T-helper 1 cell treated with Interleukin-12 subunit alpha and Interleukin-12 subunit beta and Interleukin-4 antibody, amounts not matched to agents 30 μg/mL and 1 μg/mL, for 36 hours (primary cell): Measurements from ENCODE around the gene SLC2A6.

Experiments used
- H3K27ac Mint-ChIP-seq: one replicate; pipeline ENCODE4 v1.8.0; 2021; ENCODE audit warnings: mild to moderate bottlenecking, mixed read lengths
- H3K27me3 Mint-ChIP-seq: one replicate; pipeline ENCODE4 v1.8.0; 2021; ENCODE audit warnings: low read depth, mixed read lengths
- H3K36me3 Mint-ChIP-seq: one replicate; pipeline ENCODE4 v1.8.0; 2021; ENCODE audit warnings: low read depth, mixed read lengths
- H3K4me1 Mint-ChIP-seq: one replicate; pipeline ENCODE4 v1.8.0; 2021; ENCODE audit warnings: low read depth, mixed read lengths
- H3K4me3 Mint-ChIP-seq: one replicate; pipeline ENCODE4 v1.8.0; 2021; ENCODE audit warnings: mild to moderate bottlenecking, moderate library complexity, mixed read lengths
- H3K9me3 Mint-ChIP-seq: one replicate; pipeline ENCODE4 v1.8.0; 2021; ENCODE audit warnings: mixed read lengths

The SLC2A6 gene

GRCh38 chr9:133478851-133479711, at the start of gene SLC2A6:
Gene SLC2A6, minus strand, starts transcription at chr9:133479099. Its CDS starts 40 bp downstream, at chr9:133479059.
- peaks cover 14% of the 10 kb centered on the region for H3K27me3 Mint-ChIP-seq
- H3K36me3 Mint-ChIP-seq, result no peaks in the 10 kb centered on the region
- H3K27ac Mint-ChIP-seq, result no peak within 1 kb of the TSS
- peaks cover 6% of the 10 kb centered on the region for H3K4me1 Mint-ChIP-seq
- peak within 1 kb of the TSS; percentile 74 for H3K4me3 Mint-ChIP-seq
- no peaks in the 10 kb centered on the region for H3K9me3 Mint-ChIP-seq

- H3K4me3 Mint-ChIP-seq, result no peak overlapping the region
- H3K27me3 Mint-ChIP-seq, result peaks cover 6% of the 10 kb centered on the region
- H3K27ac Mint-ChIP-seq, result no peak overlapping the region
- H3K4me1 Mint-ChIP-seq, result no peaks in the 10 kb centered on the region
- H3K9me3 Mint-ChIP-seq, result no peaks in the 10 kb centered on the region
- no peaks in the 10 kb centered on the region for H3K36me3 Mint-ChIP-seq
Measured at GRCh38 chr9:133528001-133528875, 49.3 kb upstream of the SLC2A6 start.

GRCh38 chr9:133527444-133527920, 48.6 kb upstream of the SLC2A6 start:
- Mint-ChIP-seq H3K9me3 (no peaks in the 10 kb centered on the region), H3K4me1 (no peaks in the 10 kb centered on the region), H3K36me3 (no peaks in the 10 kb centered on the region), H3K27me3 (no peaks in the 10 kb centered on the region), H3K27ac (no peak overlapping the region), H3K4me3 (no peak overlapping the region)

GRCh38 chr9:133526721-133527321, 47.9 kb upstream of the SLC2A6 start:
- Mint-ChIP-seq H3K4me1 (no peaks in the 10 kb centered on the region), H3K4me3 (no peak overlapping the region), H3K27ac (no peak overlapping the region), H3K27me3 (no peaks in the 10 kb centered on the region), H3K9me3 (no peaks in the 10 kb centered on the region), H3K36me3 (no peaks in the 10 kb centered on the region)

GRCh38 chr9:133525677-133526076, 46.8 kb upstream of the SLC2A6 start:
- no peaks in the 10 kb centered on the region for H3K9me3 Mint-ChIP-seq
- H3K27ac Mint-ChIP-seq, result no peak overlapping the region
- H3K4me1 Mint-ChIP-seq, result no peaks in the 10 kb centered on the region
- H3K4me3 Mint-ChIP-seq, result no peak overlapping the region
- H3K36me3 Mint-ChIP-seq, result no peaks in the 10 kb centered on the region
- no peaks in the 10 kb centered on the region for H3K27me3 Mint-ChIP-seq

GRCh38 chr9:133524679-133525228, 45.9 kb upstream of the SLC2A6 start, which contains the start of gene MYMK:
Gene MYMK, minus strand, starts transcription at chr9:133524959. Its CDS starts 115 bp downstream, at chr9:133524844.
- Mint-ChIP-seq H3K4me3 (no peak within 1 kb of the TSS), H3K9me3 (no peaks in the 10 kb centered on the region), H3K36me3 (no peaks in the 10 kb centered on the region), H3K27me3 (no peaks in the 10 kb centered on the region), H3K27ac (no peak within 1 kb of the TSS), H3K4me1 (no peaks in the 10 kb centered on the region)

- no peaks in the 10 kb centered on the region for H3K36me3 Mint-ChIP-seq
- H3K27ac Mint-ChIP-seq, result no peak overlapping the region
- no peaks in the 10 kb centered on the region for H3K4me1 Mint-ChIP-seq
- H3K27me3 Mint-ChIP-seq, result no peaks in the 10 kb centered on the region
- H3K9me3 Mint-ChIP-seq, result no peaks in the 10 kb centered on the region
- H3K4me3 Mint-ChIP-seq, result no peak overlapping the region
Measured at GRCh38 chr9:133524146-133524545, 45.2 kb upstream of the SLC2A6 start.

GRCh38 chr9:133523106-133523505, 44.2 kb upstream of the SLC2A6 start:
- H3K4me1 Mint-ChIP-seq, result no peaks in the 10 kb centered on the region
- H3K4me3 Mint-ChIP-seq, result no peak overlapping the region
- H3K36me3 Mint-ChIP-seq, result no peaks in the 10 kb centered on the region
- no peaks in the 10 kb centered on the region for H3K27me3 Mint-ChIP-seq
- H3K27ac Mint-ChIP-seq, result no peak overlapping the region
- H3K9me3 Mint-ChIP-seq, result no peaks in the 10 kb centered on the region

GRCh38 chr9:133522073-133522910, 43.4 kb upstream of the SLC2A6 start:
- Mint-ChIP-seq H3K27me3 (no peaks in the 10 kb centered on the region), H3K4me1 (no peaks in the 10 kb centered on the region), H3K4me3 (no peak overlapping the region), H3K9me3 (no peaks in the 10 kb centered on the region), H3K36me3 (no peaks in the 10 kb centered on the region), H3K27ac (no peak overlapping the region)

GRCh38 chr9:133521122-133522072, 42.5 kb upstream of the SLC2A6 start:
- no peaks in the 10 kb centered on the region for H3K4me1 Mint-ChIP-seq
- no peaks in the 10 kb centered on the region for H3K36me3 Mint-ChIP-seq
- no peak overlapping the region for H3K4me3 Mint-ChIP-seq
- H3K27ac Mint-ChIP-seq, result no peak overlapping the region
- H3K27me3 Mint-ChIP-seq, result no peaks in the 10 kb centered on the region
- H3K9me3 Mint-ChIP-seq, result no peaks in the 10 kb centered on the region

- H3K9me3 Mint-ChIP-seq, result no peaks in the 10 kb centered on the region
- no peaks in the 10 kb centered on the region for H3K4me1 Mint-ChIP-seq
- H3K4me3 Mint-ChIP-seq, result no peak overlapping the region
- H3K27ac Mint-ChIP-seq, result no peak overlapping the region
- H3K27me3 Mint-ChIP-seq, result no peaks in the 10 kb centered on the region
- no peaks in the 10 kb centered on the region for H3K36me3 Mint-ChIP-seq
Measured at GRCh38 chr9:133520121-133520835, 41.4 kb upstream of the SLC2A6 start.

GRCh38 chr9:133519693-133520092, 40.8 kb upstream of the SLC2A6 start:
- no peaks in the 10 kb centered on the region for H3K4me1 Mint-ChIP-seq
- H3K27ac Mint-ChIP-seq, result no peak overlapping the region
- no peaks in the 10 kb centered on the region for H3K9me3 Mint-ChIP-seq
- H3K36me3 Mint-ChIP-seq, result no peaks in the 10 kb centered on the region
- H3K4me3 Mint-ChIP-seq, result no peak overlapping the region
- no peaks in the 10 kb centered on the region for H3K27me3 Mint-ChIP-seq
